AG10803 (cell line): ENCODE measurements around the gene FBXO8.

Experiments
- DNase-seq: peaks from one replicate; pipeline ENCODE4 v3.0.0; 2010; ENCODE audit warnings: low read depth
- H3K4me3 ChIP-seq: 2 replicates; pipeline ENCODE4 v1.5.1; 2011; ENCODE audit warnings: mild to moderate bottlenecking, low read length, control low read depth
- CTCF ChIP-seq: conservative IDR thresholded peaks from 2 replicates; pipeline ENCODE4 v1.5.1; 2011; ENCODE audit warnings: mild to moderate bottlenecking, low read length, control low read depth, inconsistent platforms

Gene FBXO8, protein sequence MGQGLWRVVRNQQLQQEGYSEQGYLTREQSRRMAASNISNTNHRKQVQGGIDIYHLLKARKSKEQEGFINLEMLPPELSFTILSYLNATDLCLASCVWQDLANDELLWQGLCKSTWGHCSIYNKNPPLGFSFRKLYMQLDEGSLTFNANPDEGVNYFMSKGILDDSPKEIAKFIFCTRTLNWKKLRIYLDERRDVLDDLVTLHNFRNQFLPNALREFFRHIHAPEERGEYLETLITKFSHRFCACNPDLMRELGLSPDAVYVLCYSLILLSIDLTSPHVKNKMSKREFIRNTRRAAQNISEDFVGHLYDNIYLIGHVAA

DNA sequence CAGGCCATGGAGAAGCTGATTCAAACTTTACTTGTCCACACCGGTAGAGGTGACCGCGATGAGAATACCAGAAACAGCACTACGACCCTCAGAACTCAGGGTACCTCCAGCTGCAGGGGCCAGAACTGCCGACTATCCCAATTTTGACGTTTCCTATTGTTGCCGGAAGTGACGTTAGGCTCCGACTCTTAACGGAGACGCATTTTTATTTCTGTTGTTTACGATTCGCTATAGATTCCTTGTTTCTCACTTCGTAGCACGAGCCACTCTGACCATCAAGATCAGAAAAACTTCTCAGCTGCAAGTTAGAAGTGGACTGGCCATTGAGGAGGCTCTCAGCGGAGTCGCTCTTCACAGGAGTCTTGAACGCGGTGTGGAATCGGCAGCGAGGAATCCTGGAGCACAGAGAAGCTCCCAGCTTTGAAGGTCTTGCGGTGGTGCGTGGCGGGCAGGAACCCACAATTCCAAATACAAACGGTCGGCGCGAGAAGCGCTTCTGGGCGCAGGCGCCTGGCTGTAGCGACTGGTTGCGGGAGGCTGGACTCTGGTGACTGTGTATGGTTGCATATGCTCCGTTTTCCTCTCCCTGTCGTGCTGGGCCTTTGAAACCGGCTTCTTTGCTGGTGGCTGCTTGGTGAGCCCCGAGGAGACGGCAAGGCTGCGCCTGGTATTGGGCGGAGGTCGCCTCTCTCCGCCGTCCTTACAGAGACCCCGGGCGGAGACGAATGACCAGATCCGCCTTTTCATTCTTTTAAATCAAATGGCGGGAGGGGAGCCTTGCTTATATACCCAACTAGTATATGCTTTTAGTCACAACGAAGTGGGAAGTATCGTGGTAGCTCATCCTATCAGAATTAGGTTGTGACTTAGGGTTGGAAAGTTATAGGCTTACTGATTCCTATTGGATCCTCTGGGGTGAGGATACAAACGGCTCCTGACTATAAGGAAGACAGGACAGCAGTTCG is at the start of gene FBXO8, which contains the start of gene CEP44:
TSS of gene FBXO8 (minus strand) at position 161 of the 965 bp plus-strand sequence. CDS start 20,575 bp downstream, outside the sequence.
TSS of gene CEP44 (plus strand) at position 405 of the 965 bp plus-strand sequence. CDS start 15,211 bp downstream, outside the sequence.
- TF ChIP-seq CTCF, result no peak
- peak; percentile 72 for DNase-seq
- peak within 1 kb of the TSS; percentile 82 for H3K4me3 ChIP-seq

- no peak for TF ChIP-seq CTCF
- H3K4me3 ChIP-seq, result no peak overlapping the region
- no peak for DNase-seq
Observed at GRCh38 chr4:174332741-174333493, 49.5 kb upstream of the FBXO8 start.

DNA sequence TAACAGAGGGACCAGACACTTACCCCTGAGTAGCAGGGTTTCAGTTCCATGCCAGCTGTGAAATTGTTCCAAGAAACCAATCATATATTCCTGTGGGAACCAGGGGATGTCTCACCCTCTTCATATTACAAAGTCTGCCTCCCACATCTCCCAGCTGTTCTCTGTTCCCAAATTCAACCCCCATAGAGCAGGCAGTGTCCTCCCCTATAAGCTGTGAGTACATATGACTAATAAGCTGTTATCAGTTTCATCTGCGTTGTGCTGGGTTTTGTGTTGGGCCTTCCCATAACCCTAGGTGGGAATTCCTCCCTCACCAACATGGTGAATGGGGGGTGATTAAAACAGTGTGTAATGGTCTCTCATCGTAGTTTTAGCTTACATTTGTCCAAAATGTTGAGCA is 41.3 kb upstream of the FBXO8 start:
- no peak for TF ChIP-seq CTCF
- H3K4me3 ChIP-seq, result no peak overlapping the region
- DNase-seq, result peak; percentile 12

- TF ChIP-seq CTCF, result no peak
- peak; percentile 40 for DNase-seq
- no peak overlapping the region for H3K4me3 ChIP-seq
Observed at GRCh38 chr4:174324236-174324635, 40.8 kb upstream of the FBXO8 start.

DNA sequence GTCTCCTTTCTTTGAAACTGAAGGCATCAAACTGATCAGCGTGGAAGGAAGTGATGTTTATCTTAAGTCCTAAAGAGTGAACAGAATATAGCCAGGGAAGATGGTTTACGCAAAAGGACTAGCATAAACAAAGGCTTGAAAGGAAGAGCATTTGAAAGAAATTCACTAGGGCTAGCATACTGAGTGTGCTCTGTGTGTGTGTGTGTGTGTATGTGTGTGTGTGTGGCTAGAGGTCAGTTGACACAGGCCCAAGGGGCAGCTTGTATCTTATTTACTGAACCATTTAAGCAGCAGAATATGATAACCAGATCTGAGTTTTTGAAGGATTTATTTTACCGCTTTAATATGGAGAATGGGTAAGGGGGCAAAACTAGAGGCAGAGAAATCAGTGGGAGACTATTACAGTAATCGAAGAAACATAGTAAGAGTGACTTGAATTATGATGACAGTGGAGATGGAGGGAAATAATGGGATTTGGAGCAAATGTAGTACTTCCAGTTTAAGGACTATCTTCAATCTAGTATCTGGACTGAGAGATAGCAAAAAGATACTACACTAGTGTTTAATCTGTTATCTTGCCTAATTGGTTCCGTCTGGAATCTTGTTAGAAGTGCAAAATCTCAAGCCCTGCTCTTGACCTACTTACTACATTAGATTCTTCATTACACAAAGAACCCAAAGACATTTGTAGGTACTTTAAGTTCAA is 37.2 kb upstream of the FBXO8 start:
- no peak for DNase-seq
- H3K4me3 ChIP-seq, result no peak overlapping the region
- no peak for TF ChIP-seq CTCF
